Loucy (cell line): ENCODE measurements around the gene CCDC144A.
"Not testable (repeated sequence)": the region's sequence is repeated elsewhere in the genome, so short reads cannot be mapped to it uniquely, and the experiment has no call there.

Experiments
- H2AFZ ChIP-seq: fragments of 200-600 bp; sonication (generic); 2 replicates; pipeline ENCODE4 v1.6.0; 2016; ENCODE audit warnings: antibody characterized with exemption, mild to moderate bottlenecking, low read length, moderate library complexity
- H3F3A ChIP-seq: fragments of 200-600 bp; 2 replicates; pipeline ENCODE4 v1.6.0; 2016; ENCODE audit warnings: antibody characterized with exemption, low read depth, mild to moderate bottlenecking
- H3K27me3 ChIP-seq: fragments of 200-600 bp; sonication (generic); 2 replicates; pipeline ENCODE4 v1.6.1; 2014; ENCODE audit warnings: low read length, mild to moderate bottlenecking; ENCODE audit not compliant: insufficient read depth, poor library complexity, severe bottlenecking
- H3K36me3 ChIP-seq: fragments of 200-600 bp; sonication (generic); 2 replicates; pipeline ENCODE4 v1.6.1; 2016; ENCODE audit warnings: low read length; ENCODE audit not compliant: insufficient read depth
- H3K4me1 ChIP-seq: fragments of 200-600 bp; sonication (generic); 2 replicates; pipeline ENCODE4 v1.5.1; 2014; ENCODE audit warnings: low read length, mild to moderate bottlenecking; ENCODE audit not compliant: insufficient read depth, poor library complexity, severe bottlenecking
- H3K4me2 ChIP-seq: fragments of 200-600 bp; sonication (generic); 2 replicates; pipeline ENCODE4 v1.6.0; 2014; ENCODE audit warnings: antibody characterized with exemption, low read length, low read depth, mild to moderate bottlenecking; ENCODE audit not compliant: poor library complexity, severe bottlenecking
- H3K4me3 ChIP-seq: fragments of 200-600 bp; sonication (generic); 2 replicates; pipeline ENCODE4 v1.5.1; 2014; ENCODE audit warnings: low read length, mild to moderate bottlenecking, mixed read lengths; ENCODE audit not compliant: poor library complexity, severe bottlenecking
- H3K79me2 ChIP-seq: fragments of 200-600 bp; sonication (generic); 2 replicates; pipeline ENCODE4 v1.6.1; 2014; ENCODE audit warnings: low read length; ENCODE audit not compliant: insufficient read depth
- H3K9ac ChIP-seq: fragments of 200-600 bp; sonication (generic); 2 replicates; pipeline ENCODE4 v1.6.0; 2014; ENCODE audit warnings: mild to moderate bottlenecking, low read depth, low read length, moderate library complexity; ENCODE audit not compliant: poor library complexity, severe bottlenecking
- H3K9me2 ChIP-seq: fragments of 200-600 bp; sonication (generic); replicated peaks from 2 replicates; pipeline ENCODE4 v1.6.1; 2016; ENCODE audit warnings: low read depth, low read length, mixed read lengths
- H3K9me3 ChIP-seq: fragments of 200-600 bp; sonication (generic); 2 replicates; pipeline ENCODE4 v1.6.1; 2014; ENCODE audit warnings: mild to moderate bottlenecking, antibody characterized with exemption, low read length, low read depth; ENCODE audit not compliant: insufficient read depth
- H4K20me1 ChIP-seq: fragments of 200-600 bp; sonication (generic); 2 replicates; pipeline ENCODE4 v1.6.0; 2014; ENCODE audit warnings: antibody characterized with exemption, low read length, mild to moderate bottlenecking; ENCODE audit not compliant: insufficient read depth, poor library complexity, severe bottlenecking
- EZH2phosphoT487 ChIP-seq: fragments of 200-600 bp; IDR thresholded peaks from 2 replicates; pipeline ENCODE4 v1.6.1; 2018; ENCODE audit warnings: antibody characterized with exemption, mild to moderate bottlenecking, moderate library complexity, borderline replicate concordance
- TF ChIP-seq, protein P1 (sequence below): fragments of 200-600 bp; sonication (generic); conservative IDR thresholded peaks from 2 replicates; pipeline ENCODE4 v1.5.1; 2014; ENCODE audit warnings: mild to moderate bottlenecking, antibody characterized with exemption, low read length

The CCDC144A gene

DNA sequence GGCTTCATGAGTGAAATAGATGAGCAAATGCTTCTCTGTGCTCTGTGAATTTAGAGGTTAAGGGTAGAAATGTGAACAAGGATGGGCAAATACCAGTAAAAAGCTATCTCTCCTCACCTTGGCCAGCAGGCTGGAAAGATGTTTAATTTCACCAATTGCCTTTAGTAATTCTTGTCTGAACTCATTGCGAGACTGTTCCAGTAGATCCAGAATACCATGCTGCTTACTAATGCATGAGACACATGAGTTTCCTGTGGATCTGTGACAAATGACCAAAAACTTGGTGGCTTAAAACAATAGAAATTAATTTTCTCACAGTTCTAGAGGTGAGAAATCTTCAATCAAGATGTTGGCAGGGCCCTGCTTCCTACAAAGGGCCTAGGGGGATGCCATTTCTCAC lies 27.1 kb upstream of the CCDC144A start:
- no peaks in the 10 kb centered on the region for H3F3A ChIP-seq

DNA sequence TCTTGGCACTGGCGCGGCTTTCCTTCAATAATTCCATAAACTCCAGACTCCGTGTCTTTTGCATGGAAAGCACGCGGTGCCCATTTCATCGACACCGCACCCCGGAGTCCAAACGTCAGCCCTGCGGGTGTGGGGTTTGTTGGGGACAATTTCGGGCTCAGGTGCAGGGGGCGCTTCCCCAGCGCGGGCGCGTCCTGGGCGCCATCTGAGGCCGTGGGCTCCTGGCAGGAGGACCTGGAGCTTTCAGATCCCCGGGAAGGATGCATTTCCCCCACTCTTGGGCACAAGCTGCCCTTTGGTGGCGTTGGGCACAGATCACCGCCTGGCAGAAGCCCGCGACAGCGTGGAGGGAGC lies 23.5 kb upstream of the CCDC144A start:
- not testable (repeated sequence) for H3K9me3 ChIP-seq, H3K4me3 ChIP-seq, H3K4me1 ChIP-seq, H4K20me1 ChIP-seq, H3K79me2 ChIP-seq, H3K4me2 ChIP-seq, H3F3A ChIP-seq, H3K9me2 ChIP-seq, H3K9ac ChIP-seq, H3K27me3 ChIP-seq, H2AFZ ChIP-seq, H3K36me3 ChIP-seq

More for the DNA sequence above, 27.1 kb upstream of the CCDC144A start:
- Histone ChIP-seq H3K36me3 (no peaks in the 10 kb centered on the region), H3K4me3 (no peak overlapping the region), H3K9me2 (no peaks in the 10 kb centered on the region), H3K4me1 (no peaks in the 10 kb centered on the region), H3K79me2 (no peaks in the 10 kb centered on the region), H3K9ac (no peak overlapping the region), H3K4me2 (no peak overlapping the region), H3K9me3 (no peaks in the 10 kb centered on the region), H4K20me1 (no peaks in the 10 kb centered on the region), H3K27me3 (no peaks in the 10 kb centered on the region), H2AFZ (no peak overlapping the region)
- TF ChIP-seq, protein P1, sequence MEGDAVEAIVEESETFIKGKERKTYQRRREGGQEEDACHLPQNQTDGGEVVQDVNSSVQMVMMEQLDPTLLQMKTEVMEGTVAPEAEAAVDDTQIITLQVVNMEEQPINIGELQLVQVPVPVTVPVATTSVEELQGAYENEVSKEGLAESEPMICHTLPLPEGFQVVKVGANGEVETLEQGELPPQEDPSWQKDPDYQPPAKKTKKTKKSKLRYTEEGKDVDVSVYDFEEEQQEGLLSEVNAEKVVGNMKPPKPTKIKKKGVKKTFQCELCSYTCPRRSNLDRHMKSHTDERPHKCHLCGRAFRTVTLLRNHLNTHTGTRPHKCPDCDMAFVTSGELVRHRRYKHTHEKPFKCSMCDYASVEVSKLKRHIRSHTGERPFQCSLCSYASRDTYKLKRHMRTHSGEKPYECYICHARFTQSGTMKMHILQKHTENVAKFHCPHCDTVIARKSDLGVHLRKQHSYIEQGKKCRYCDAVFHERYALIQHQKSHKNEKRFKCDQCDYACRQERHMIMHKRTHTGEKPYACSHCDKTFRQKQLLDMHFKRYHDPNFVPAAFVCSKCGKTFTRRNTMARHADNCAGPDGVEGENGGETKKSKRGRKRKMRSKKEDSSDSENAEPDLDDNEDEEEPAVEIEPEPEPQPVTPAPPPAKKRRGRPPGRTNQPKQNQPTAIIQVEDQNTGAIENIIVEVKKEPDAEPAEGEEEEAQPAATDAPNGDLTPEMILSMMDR = no peak
- TF ChIP-seq EZH2phosphoT487 = no peak

DNA sequence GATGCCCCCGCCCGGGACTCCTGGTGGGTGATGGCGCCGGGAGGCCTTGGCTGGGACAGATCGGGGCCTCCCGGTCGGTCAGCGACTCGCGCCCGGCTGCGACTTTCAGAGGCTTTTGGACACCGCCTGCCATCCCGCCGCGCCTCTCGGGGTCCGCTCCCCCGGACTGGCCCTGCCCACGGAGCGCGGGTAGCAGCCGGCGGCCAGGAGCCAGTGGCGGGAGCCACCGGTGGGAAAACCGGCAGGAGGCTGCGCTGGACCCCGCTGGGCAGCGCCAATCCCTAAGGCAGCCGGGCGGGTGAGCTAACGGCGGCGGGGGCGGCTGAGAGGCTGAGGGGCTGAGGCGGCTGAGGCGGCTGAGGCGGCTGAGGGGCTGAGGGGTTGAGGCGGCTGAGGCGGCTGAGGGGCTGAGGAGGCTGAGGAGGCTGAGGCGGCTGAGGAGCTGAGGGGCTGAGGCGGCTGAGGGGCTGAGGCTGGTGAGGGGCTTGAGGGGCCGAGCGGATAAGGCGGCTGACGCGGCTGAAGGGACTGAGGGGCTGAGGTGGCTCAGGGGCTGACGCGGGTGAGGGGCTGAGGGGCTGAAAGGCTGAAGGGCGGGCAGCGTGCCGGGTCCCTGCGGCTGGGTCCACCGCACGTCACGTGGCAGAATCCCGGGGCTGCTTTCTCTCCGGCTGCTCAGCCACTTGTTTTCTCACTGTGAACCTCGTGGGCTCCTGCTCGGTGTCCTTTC lies 23.0 kb upstream of the CCDC144A start:
- not testable (repeated sequence) for H4K20me1 ChIP-seq, H2AFZ ChIP-seq, H3F3A ChIP-seq, H3K9me3 ChIP-seq, H3K4me2 ChIP-seq, H3K9ac ChIP-seq, H3K9me2 ChIP-seq, H3K4me1 ChIP-seq, H3K4me3 ChIP-seq, H3K79me2 ChIP-seq, H3K36me3 ChIP-seq, H3K27me3 ChIP-seq

DNA sequence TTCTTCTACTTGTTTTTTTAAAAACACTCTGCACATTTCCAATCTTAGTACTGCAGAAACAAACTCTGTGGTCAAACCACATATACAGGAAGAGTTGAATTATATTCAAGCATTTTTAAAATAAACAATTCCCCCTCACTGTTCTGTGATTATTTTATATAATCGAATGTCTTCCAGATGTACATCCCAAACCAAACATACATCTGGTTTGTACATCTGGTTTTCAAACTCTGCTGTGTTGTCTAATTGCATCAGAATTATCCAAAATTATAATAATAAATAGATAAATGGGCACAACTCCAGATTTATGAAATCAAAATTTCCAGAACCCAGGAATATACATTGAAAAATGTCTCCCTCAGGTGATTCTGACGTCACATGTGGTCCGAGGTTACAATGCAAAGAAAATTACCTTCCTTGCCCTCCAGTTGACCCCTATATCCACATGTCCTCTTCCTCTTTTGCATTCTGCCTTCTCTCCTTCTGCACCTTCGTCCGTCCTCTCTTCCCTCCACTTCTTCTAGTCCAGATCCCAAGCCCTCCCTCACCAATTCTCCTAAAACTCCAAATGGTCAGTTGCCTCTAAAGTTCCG lies 13.3 kb upstream of the CCDC144A start:
- Histone ChIP-seq H3F3A (no peaks in the 10 kb centered on the region), H3K4me3 (no peak overlapping the region), H3K4me1 (no peaks in the 10 kb centered on the region), H3K36me3 (no peaks in the 10 kb centered on the region), H2AFZ (no peak overlapping the region), H3K79me2 (no peaks in the 10 kb centered on the region), H3K27me3 (no peaks in the 10 kb centered on the region), H3K9me2 (no peaks in the 10 kb centered on the region), H3K9me3 (no peaks in the 10 kb centered on the region), H4K20me1 (no peaks in the 10 kb centered on the region), H3K9ac (no peak overlapping the region), H3K4me2 (no peak overlapping the region)
- TF ChIP-seq, protein P1 = no peak
- no peak for TF ChIP-seq EZH2phosphoT487

DNA sequence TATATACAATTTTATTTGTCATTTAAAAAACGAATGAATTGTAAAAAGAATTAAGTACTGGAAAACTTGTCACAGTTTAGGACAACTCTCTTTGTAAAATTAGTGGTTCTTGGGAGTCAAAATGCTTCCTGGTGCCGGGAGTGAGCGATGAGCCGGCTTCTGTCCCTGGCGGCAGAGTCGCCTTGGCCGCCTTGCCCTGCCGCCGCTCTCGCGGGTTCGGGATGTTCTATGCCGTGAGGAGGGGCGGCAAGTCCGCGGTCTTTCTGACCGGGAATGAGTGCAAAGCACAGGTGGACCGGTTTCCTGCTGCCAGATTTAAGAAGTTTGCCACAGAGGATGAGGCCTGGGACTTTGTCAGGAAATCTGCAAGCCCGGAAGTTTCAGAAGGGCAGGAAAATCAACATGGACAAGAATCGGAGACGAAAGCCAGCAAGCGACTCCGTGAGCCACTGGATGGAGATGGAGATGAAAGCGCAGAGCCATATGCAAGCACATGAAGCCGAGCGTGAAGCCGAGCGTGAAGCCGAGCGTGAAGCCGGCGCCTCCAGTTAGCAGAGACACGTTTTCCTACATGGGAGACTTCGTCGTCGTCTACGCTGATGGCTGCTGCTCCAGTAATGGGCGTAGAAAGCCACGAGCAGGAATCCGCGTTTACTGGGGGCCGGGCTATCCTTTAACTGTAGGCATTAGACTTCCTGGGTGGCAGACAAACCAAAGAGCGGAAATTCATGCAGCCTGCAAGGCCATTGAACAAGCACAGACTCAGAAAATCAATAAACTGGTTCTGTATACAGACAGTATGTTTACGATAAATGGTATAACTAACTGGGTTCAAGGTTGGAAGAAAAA lies 6.5 kb upstream of the CCDC144A start:
- H3F3A ChIP-seq, H3K4me2 ChIP-seq, H2AFZ ChIP-seq, H3K4me3 ChIP-seq, H3K27me3 ChIP-seq, H3K9me2 ChIP-seq, H3K4me1 ChIP-seq, H3K79me2 ChIP-seq, H3K36me3 ChIP-seq, H4K20me1 ChIP-seq, H3K9ac ChIP-seq, H3K9me3 ChIP-seq: not testable (repeated sequence)

DNA sequence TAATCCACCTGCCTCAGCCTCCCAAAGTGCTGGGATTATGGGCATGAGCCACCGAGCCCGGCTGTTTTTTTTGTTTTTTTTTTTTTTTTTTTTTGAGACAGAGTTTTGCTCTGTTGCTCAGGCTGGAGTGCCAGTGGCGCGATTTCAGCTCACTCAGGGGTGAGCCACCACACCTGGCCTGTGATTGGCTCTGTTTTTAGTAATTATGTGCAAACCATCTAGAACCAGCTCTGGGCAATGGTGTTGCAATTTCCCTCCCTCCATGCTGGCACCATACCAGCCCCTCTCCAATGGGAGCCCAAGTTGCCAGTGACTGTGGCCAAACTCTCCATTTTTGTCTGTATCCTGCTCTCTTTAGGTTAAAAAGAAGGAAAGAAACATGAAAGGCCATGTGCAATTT lies 4.0 kb upstream of the CCDC144A start:
- not testable (repeated sequence) for H3K4me1 ChIP-seq, H3K4me2 ChIP-seq, H3K9ac ChIP-seq, H3K4me3 ChIP-seq, H4K20me1 ChIP-seq, H3K36me3 ChIP-seq, H3K9me3 ChIP-seq, H3F3A ChIP-seq, H2AFZ ChIP-seq, H3K79me2 ChIP-seq, H3K9me2 ChIP-seq, H3K27me3 ChIP-seq
